ENCODE results near the gene SCN4B. TPM values are rescaled to one million over a fixed set of nuclear protein-coding genes. Genes with fewer than 3 reads are reported as not detected.

SCN4B gene
- polyA plus RNA-seq, 4 donors, result 0.89 to 1.6 (median 1.1) TPM

DNA sequence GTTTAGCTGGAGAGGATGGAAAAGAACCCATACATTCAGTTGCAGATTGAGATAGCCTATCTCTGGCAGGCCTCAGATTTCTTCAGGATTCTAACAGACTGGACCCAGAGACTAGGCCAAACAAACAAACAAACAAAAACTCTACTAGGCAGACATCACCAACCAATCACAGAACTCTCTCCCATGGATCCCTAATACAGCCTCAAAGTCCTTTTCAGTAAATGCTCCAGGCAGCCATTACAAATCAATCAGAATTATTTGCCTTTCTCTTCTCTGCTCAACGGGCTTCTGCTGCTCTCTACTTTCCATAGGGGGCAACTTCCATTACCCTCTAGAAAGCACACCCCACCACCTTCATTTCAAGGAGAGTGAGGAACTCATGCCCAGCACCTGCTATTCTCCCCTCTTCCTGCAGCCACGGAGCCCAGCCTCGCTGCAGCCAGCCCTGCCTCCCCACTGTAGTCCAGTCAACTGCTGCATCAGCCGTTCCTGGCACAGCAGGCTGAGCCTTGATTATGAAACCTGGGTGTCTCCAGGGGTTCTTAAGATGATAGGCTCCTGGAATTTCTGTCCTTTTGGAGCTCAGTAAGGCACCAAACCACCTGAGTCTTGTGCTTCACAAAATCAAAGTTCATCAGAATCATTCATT, 46.8 kb downstream of the SCN4B start:
- DNase-seq (ENCODE audit: low read depth in 4 of 4, low spot score in 3 of 4), result no peak

DNA sequence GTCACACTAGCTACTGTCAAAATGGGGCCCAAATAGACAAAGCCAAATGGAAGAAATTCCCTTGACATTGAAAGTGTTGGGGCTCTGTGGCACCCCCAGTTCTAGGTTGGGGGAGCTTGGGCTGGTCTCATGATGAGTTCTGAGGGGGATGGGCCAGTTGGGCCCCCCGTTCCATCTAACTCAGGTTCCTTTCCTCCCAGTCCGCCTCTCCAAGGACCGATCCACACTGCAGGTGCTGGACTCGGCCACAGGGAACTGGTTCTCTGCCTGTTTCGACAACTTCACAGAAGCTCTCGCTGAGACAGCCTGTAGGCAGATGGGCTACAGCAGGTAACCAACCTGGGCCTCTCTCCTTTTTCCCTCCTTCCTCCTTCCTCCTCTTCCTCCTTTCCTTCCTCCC, 48.1 kb downstream of the SCN4B start:
- DNase-seq (ENCODE audit: low read depth in 4 of 4, low spot score in 3 of 4), result no peak

- no peak for DNase-seq (ENCODE audit: low read depth in 4 of 4, low spot score in 3 of 4)
Measured at GRCh38 chr11:118102721-118103261, 49.8 kb downstream of the SCN4B start.

DNA sequence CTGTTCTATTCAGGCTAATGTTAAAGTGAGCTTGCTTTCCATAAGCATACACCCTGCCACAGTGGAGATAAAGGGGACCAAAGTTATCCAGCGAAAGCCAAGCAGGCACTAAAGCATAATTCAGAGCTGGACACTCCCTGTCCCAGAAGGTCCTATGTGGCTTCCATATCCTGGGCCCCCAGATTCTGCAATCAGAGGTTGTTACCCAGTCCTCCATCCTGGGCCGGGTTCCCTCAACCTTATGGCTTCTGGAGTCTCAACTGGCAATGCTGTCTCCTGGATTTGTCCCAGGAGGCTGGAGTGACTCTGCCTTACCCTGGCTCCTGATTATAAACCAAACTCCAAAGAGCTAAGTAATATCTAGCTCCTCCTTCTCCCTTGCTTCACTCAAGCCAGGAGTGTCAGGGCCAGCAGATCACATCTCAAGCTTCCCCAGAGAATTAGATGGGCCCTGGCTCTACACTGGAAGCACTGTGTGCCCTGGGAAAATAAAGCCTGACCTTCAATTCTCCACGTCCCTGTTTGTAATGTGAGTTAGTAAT, 51.9 kb downstream of the SCN4B start:
- no peak for DNase-seq (ENCODE audit: low read depth in 4 of 4, low spot score in 3 of 4)

DNA sequence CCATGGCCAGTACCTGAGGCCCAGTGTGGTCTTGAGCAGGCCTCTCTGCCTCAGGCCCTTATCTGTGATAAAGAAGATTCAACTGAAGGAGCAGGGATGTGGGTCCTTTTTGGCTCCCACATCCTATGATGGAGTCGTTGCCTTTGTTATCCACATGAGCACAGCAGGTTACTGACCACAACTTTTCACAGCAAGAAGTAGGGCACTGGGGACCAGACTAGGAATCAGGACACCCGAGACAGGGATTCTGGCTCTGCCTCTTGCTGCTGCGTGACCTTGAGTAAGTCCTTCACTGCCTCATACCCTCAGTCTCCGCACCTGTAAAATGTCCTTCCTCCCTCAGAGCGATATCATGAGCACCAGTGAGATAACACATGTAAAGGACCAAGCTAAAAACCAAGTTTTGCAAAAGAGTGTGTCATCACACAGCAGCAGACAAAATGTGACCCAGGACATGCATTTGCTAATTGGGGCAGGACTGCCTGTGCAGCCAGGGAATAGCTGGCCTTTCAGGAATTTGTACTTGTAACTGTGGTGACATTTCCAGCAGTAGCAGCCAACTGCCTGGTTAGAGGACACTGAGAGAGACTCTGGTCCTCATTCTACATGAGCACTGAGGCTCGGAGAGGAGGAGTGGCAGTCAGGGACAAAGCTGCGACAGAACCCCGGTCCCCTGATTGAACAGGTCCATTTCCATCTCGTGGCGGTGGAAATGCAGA, 52.6 kb downstream of the SCN4B start:
- no peak for DNase-seq (ENCODE audit: low read depth in 4 of 4, low spot score in 3 of 4)

- no peak for DNase-seq (ENCODE audit: low read depth in 4 of 4, low spot score in 3 of 4)
Measured at GRCh38 chr11:118098996-118099837, 53.4 kb downstream of the SCN4B start.

DNA sequence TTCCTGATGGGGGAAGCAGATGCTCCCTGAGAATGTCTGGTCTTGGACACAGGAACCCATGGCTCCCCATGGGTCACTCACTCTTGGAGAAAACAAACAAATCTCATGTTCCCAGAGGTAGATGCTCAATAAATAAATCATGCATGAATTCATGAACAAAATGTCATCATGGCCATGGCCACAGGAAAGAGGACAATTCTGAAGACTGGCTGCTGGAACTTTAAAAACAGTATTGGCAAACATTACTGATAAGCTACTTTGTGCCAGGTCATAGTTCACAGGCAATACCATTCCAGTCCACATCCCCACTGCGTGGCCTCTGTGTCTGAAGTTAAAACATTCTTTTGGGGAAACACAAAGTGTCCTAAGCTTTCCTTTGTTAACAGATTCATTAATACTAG, 56.7 kb downstream of the SCN4B start:
- DNase-seq (ENCODE audit: low read depth in 4 of 4, low spot score in 3 of 4), result no peak

DNA sequence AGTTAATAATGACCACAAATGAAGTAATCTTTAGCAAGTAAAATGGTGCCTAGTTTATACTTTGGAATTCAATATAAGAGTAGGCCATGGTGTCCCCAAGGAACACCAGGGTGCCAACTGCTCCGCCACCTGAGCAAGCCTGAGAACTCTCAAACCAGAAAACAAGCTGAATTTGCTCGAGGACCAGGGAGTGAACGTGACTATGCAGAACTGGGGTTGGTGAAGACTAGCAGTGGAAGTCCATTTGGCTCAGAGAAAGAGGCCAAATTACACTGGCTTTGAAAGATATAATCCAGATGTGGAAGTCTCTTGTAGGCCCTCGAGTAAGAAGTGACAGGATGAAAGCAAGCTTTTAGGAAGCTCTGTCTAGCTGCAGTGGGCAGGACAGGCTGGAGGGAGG, 57.1 kb downstream of the SCN4B start:
- DNase-seq (ENCODE audit: low read depth in 4 of 4, low spot score in 3 of 4), result no peak

DNA sequence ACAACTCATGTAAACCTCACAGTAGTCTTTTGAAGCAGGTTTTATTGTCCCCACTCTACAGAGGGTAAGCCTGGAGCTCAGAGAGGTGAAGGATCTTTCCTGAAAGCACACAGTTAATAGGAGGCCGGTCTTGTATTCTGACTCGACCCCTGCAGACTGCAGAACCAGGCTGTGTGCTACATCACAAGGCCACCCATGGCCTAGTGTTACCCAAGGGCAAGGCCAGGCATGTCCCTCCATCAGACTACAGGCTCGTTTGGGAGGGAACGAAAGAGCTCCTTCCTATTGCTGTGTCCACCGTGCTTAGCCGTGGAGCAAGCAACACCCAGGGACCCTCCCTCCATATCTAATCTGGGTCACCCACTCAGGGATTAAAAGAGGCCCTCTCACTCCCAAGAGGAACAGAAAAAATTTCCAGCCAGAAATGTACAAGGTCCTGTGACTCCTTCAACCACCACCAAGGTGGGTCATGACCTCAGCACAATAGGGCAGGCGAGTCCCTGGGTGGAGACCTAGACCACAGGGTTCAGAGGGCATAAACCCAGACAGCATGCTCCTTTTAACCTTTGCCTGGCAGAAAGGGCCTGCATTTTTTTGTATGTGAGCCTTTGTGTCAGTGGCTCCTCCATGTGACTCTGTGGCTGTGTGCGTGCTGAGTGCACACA, 59.6 kb downstream of the SCN4B start:
- no peak for DNase-seq (ENCODE audit: low read depth in 4 of 4, low spot score in 3 of 4)

DNA sequence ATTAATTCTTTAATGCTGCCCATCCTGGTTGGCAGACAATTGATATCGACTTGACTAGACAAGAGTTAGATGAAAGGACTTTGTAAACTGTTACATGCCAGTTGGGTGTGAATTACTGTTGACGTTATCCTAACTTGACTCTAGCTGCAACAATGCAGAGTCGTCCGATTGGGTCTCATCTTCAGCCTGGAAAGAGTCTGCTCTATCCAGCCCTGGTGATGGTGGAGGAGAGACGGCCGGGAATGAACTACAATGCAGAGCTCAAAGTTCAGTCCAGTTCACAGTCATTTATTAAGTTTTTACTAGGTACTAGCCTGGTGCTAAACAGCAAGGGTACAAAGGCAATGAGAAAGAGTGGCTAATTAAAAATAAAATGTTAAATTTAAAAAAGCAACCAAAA, 60.9 kb downstream of the SCN4B start:
- DNase-seq (ENCODE audit: low read depth in 4 of 4, low spot score in 3 of 4), result no peak

- DNase-seq (ENCODE audit: low read depth in 4 of 4, low spot score in 3 of 4), result no peak
Measured at GRCh38 chr11:118090545-118091162, 62.0 kb downstream of the SCN4B start.

DNA sequence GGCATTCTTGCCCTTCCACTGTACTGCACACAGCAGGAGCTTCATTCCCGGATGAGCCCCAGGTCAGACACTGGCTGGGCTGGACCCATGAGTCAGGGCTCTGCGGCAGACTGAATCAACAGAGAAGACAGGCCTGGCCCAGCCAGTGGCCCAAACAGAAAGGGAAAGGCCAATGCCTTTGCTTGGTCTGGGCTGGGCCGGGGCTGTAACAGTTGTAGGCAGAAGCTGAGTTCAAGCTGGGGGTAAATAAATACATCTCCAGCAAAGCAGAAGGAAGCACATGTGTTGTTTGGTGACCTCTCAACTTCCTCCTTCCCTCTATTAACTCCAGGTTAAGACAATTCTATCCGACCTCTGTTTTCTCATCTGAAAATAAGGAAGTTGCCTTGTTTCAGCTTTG, 64.1 kb downstream of the SCN4B start:
- no peak for DNase-seq (ENCODE audit: low read depth in 4 of 4, low spot score in 3 of 4)

DNA sequence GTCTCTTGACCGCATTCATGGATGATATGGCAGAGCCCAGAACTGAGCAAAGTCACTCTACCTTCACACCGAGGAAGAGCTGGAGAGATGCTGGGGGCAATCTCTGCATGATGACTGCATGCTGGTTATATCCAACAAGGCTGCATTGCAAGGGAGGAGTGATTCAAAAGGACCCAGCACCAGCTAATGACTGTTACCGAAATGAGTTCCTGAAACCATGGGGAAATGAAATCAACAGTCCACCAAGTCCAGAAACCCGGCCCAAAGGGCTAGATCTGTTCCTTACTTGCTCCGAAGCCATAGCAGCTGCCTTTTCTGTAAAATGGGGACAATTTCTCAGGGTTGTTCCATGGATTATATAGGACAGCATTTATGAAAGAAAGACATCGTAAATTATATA, 64.7 kb downstream of the SCN4B start:
- DNase-seq (ENCODE audit: low read depth in 4 of 4, low spot score in 3 of 4), result no peak

- no peak for DNase-seq (ENCODE audit: low read depth in 4 of 4, low spot score in 3 of 4)
Measured at GRCh38 chr11:118086913-118087768, 65.5 kb downstream of the SCN4B start, which contains the start of gene SMIM35. Gene SMIM35, minus strand, starts transcription at chr11:118086963. Its CDS starts 206 bp downstream, at chr11:118086757.

GRCh38 chr11:118084656-118085055, 68.0 kb downstream of the SCN4B start:
- DNase-seq (ENCODE audit: low read depth in 4 of 4, low spot score in 3 of 4), result no peak

- no peak for DNase-seq (ENCODE audit: low read depth in 4 of 4, low spot score in 3 of 4)
Measured at GRCh38 chr11:118084247-118084646, 68.4 kb downstream of the SCN4B start.
